Endothelial cell (in vitro differentiated cells): ENCODE results near the gene SGCD. TPM values are rescaled to one million over a fixed set of nuclear protein-coding genes. Genes with fewer than 3 reads are reported as not detected.

Experiments used
- DNase-seq: peaks from one replicate; pipeline ENCODE4 v3.0.0; 2021; ENCODE audit warnings: low spot score
- H3K27ac Mint-ChIP-seq: one replicate; pipeline ENCODE4 v1.8.0; 2021; ENCODE audit warnings: mixed read lengths, inconsistent platforms; ENCODE audit not compliant: unreplicated experiment
- H3K27me3 Mint-ChIP-seq: one replicate; pipeline ENCODE4 v1.8.0; 2021; ENCODE audit warnings: mild to moderate bottlenecking, moderate library complexity, mixed read lengths, inconsistent platforms; ENCODE audit not compliant: unreplicated experiment
- H3K36me3 Mint-ChIP-seq: one replicate; pipeline ENCODE4 v1.8.0; 2021; ENCODE audit warnings: mild to moderate bottlenecking, low read depth, mixed read lengths, inconsistent platforms; ENCODE audit not compliant: unreplicated experiment
- H3K4me1 Mint-ChIP-seq: one replicate; pipeline ENCODE4 v1.8.0; 2021; ENCODE audit warnings: mild to moderate bottlenecking, mixed read lengths, inconsistent platforms; ENCODE audit not compliant: unreplicated experiment
- H3K4me3 Mint-ChIP-seq: one replicate; pipeline ENCODE4 v1.8.0; 2021; ENCODE audit warnings: mild to moderate bottlenecking, mixed read lengths, inconsistent platforms; ENCODE audit not compliant: unreplicated experiment
- H3K9me3 Mint-ChIP-seq: one replicate; pipeline ENCODE4 v1.8.0; 2021; ENCODE audit warnings: mixed read lengths, inconsistent platforms; ENCODE audit not compliant: unreplicated experiment
- CTCF ChIP-seq: fragments of 200-600 bp; sonication (generic); IDR thresholded peaks from one replicate; pipeline ENCODE4 v1.5.0; 2021; ENCODE audit warnings: antibody characterized with exemption; ENCODE audit not compliant: unreplicated experiment
- total RNA-seq: library from RNA; stranded (reverse); fragmentation: NEBNext Ultra II Directional; extraction: Animal tissue kit (Norgen Biotek cat#: 25700); gene quantifications from one replicate; pipeline ENCODE4 v1.2.1, GENCODE V29; 2021; ENCODE audit not compliant: unreplicated experiment

SGCD gene
- total RNA-seq, 1 donor from 2014 or later = 1.2 TPM

DNA sequence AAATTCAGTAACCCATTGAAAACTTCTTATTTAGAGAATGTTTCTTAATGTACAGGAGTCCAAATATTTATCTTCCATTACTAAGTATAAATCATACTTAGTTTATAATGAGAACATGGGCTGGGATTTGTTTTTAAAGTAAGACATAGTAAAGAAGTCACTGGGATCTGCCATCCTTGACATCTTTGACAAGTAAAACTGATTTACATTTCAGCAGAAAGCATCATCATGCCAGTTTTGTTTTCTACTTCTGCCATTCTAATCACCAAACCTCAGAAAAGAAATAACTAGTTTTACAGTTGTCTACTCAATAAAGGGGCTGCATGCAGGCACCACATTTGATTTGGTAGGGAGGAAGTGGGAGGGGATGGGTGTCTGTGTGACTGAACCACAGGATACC, 301.5 kb downstream of the SGCD start:
- no peaks in the 10 kb centered on the region for H3K9me3 Mint-ChIP-seq
- no peak for DNase-seq
- no peaks in the 10 kb centered on the region for H3K27me3 Mint-ChIP-seq
- H3K4me3 Mint-ChIP-seq = no peak overlapping the region
- H3K4me1 Mint-ChIP-seq = no peaks in the 10 kb centered on the region
- TF ChIP-seq CTCF = no peak
- no peaks in the 10 kb centered on the region for H3K36me3 Mint-ChIP-seq
- no peak overlapping the region for H3K27ac Mint-ChIP-seq

GRCh38 chr5:156631005-156631404, 304.0 kb downstream of the SGCD start:
- Mint-ChIP-seq H3K36me3 (no peaks in the 10 kb centered on the region), H3K27me3 (no peaks in the 10 kb centered on the region), H3K4me1 (no peaks in the 10 kb centered on the region), H3K9me3 (no peaks in the 10 kb centered on the region), H3K27ac (no peak overlapping the region), H3K4me3 (no peak overlapping the region)
- TF ChIP-seq CTCF = no peak
- no peak for DNase-seq

GRCh38 chr5:156634301-156634700, 307.3 kb downstream of the SGCD start:
- no peaks in the 10 kb centered on the region for H3K36me3 Mint-ChIP-seq
- H3K9me3 Mint-ChIP-seq = no peaks in the 10 kb centered on the region
- no peaks in the 10 kb centered on the region for H3K4me1 Mint-ChIP-seq
- TF ChIP-seq CTCF = no peak
- no peak for DNase-seq
- H3K4me3 Mint-ChIP-seq = no peak overlapping the region
- H3K27me3 Mint-ChIP-seq = no peaks in the 10 kb centered on the region
- no peak overlapping the region for H3K27ac Mint-ChIP-seq

DNA sequence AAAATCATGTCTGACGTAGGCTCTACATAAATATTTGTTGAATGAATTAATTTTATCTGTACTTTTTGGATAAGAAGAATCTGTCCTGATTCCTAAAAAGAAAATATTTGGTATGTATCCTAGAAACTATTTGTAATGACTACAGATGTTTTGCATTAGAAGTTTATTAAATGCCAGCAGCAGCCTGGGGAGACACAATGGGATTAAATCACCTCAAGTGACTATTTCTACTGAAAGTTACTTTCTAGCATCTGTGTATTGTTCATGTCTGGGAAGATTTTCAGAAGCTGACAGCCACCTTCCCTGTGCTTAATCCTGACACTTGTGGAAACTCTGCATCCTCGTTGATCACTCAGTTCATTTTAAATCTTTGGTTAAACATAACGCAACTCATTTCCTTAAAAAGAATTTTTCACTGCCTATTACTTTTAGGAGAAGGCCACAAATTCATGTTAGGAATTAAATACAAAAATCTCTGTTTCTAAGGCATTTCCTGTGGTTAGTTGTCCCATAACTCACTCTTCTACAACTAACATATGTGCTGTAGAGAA, 313.8 kb downstream of the SGCD start:
- Mint-ChIP-seq H3K4me3 (no peak overlapping the region), H3K27ac (no peak overlapping the region)
- TF ChIP-seq CTCF = no peak

GRCh38 chr5:156641686-156642085, 314.7 kb downstream of the SGCD start:
- Mint-ChIP-seq H3K36me3 (no peaks in the 10 kb centered on the region), H3K27me3 (no peaks in the 10 kb centered on the region), H3K9me3 (no peaks in the 10 kb centered on the region), H3K27ac (no peak overlapping the region), H3K4me1 (peaks cover 10% of the 10 kb centered on the region), H3K4me3 (no peak overlapping the region)
- TF ChIP-seq CTCF = no peak
- no peak for DNase-seq

More for the DNA sequence above, 313.8 kb downstream of the SGCD start:
- Mint-ChIP-seq H3K9me3 (no peaks in the 10 kb centered on the region), H3K36me3 (no peaks in the 10 kb centered on the region), H3K4me1 (peaks cover 10% of the 10 kb centered on the region), H3K27me3 (no peaks in the 10 kb centered on the region)
- DNase-seq = no peak
